SK-N-SH (cell line): ENCODE data around the gene RAB20. TPM values are rescaled to one million over a fixed set of nuclear protein-coding genes. Genes with fewer than 3 reads are reported as not detected.

Experiments used
- CTCF ChIA-PET: fragments of 300-600, 350-600 bp; formaldehyde crosslinking; extraction: SDS; loops from one replicate; lab custom pipeline; 2021; lab: Yijun Ruan, JAX
- POLR2A ChIA-PET: fragments of 350-600 bp; sonication (Branson Sonifier 250); formaldehyde crosslinking; extraction: SDS; loops from one replicate; lab custom pipeline; 2020; ENCODE audit warnings: antibody characterized with exemption, inconsistent platforms; lab: Yijun Ruan, JAX
- DNase-seq: peaks from one replicate; pipeline ENCODE4 v3.0.0; 2012
- H2AFZ ChIP-seq: fragments of 200-600 bp; sonication (generic); 2 replicates; pipeline ENCODE4 v1.8.1; 2016; ENCODE audit warnings: antibody characterized with exemption, mild to moderate bottlenecking, low read depth
- H3F3A ChIP-seq: fragments of 200-600 bp; sonication (generic); replicated peaks from 2 replicates; pipeline ENCODE3; 2016; ENCODE audit warnings: antibody characterized with exemption, mild to moderate bottlenecking; ENCODE audit not compliant: insufficient read depth
- H3K27ac ChIP-seq, 2 experiments: fragments of 200-500 bp in 1 of 2; fragments of 200-600 bp in 1 of 2; sonication (Bioruptor generic) in 1 of 2; sonication (generic), shearing (Covaris generic) in 1 of 2; 2 replicates each; pipeline versions ENCODE4 v1.5.1 to v1.6.1; 2014 to 2016; ENCODE audit warnings: low read depth in 2 of 2, inconsistent platforms in 1 of 2, low read length in 1 of 2, mild to moderate bottlenecking in 1 of 2, mixed read lengths in 1 of 2
- H3K27me3 ChIP-seq: fragments of 200-600 bp; sonication (generic), shearing (Covaris generic); 2 replicates; pipeline ENCODE4 v1.6.1; 2016; ENCODE audit warnings: mixed run types; ENCODE audit not compliant: insufficient read depth
- H3K36me3 ChIP-seq, 2 experiments: fragments of 200-500 bp in 1 of 2; fragments of 200-600 bp in 1 of 2; sonication (Bioruptor generic) in 1 of 2; sonication (generic) in 1 of 2; replicated peaks in 1 of 2; 2 replicates each; pipeline versions ENCODE3 to v1.5.1; 2014 to 2016; ENCODE audit warnings: low read length in 1 of 2, mild to moderate bottlenecking in 1 of 2; ENCODE audit not compliant: insufficient read depth in 2 of 2, control insufficient read depth in 1 of 2
- H3K4me1 ChIP-seq, 2 experiments: fragments of 200-500 bp in 1 of 2; fragments of 200-600 bp in 1 of 2; sonication (Bioruptor generic) in 1 of 2; sonication (generic), shearing (Covaris generic) in 1 of 2; 2 replicates each; pipeline versions ENCODE4 v1.5.1 to v1.6.1; 2014 to 2016; ENCODE audit warnings: low read depth in 1 of 2, low read length in 1 of 2, mixed run types in 1 of 2; ENCODE audit not compliant: insufficient read depth in 2 of 2, control insufficient read depth in 1 of 2
- H3K4me2 ChIP-seq: fragments of 200-600 bp; sonication (generic), shearing (Covaris generic); 2 replicates; pipeline ENCODE4 v1.6.1; 2017; ENCODE audit warnings: mixed run types
- H3K4me3 ChIP-seq, 2 experiments: fragments of 200-500 bp in 1 of 2; fragments of 200-600 bp in 1 of 2; sonication (Bioruptor generic) in 1 of 2; sonication (generic), shearing (Covaris generic) in 1 of 2; 2 replicates each; pipeline versions ENCODE4 v1.5.1 to v1.8.1; 2014 to 2016; ENCODE audit warnings: low read depth in 2 of 2, inconsistent platforms in 1 of 2, low read length in 1 of 2, mild to moderate bottlenecking in 1 of 2, mixed read lengths in 1 of 2, moderate library complexity in 1 of 2
- H3K79me2 ChIP-seq: fragments of 200-600 bp; sonication (generic); 2 replicates; pipeline ENCODE4 v1.8.1; 2017; ENCODE audit warnings: mild to moderate bottlenecking; ENCODE audit not compliant: insufficient read depth
- H3K9ac ChIP-seq: fragments of 200-600 bp; sonication (generic); 2 replicates; pipeline ENCODE4 v1.6.1; 2017; ENCODE audit warnings: mixed run types
- H3K9me2 ChIP-seq: fragments of 200-600 bp; sonication (generic); 2 replicates; pipeline ENCODE4 v1.6.1; 2017; ENCODE audit warnings: mixed run types
- H3K9me3 ChIP-seq: fragments of 200-600 bp; sonication (generic); 2 replicates; pipeline ENCODE4 v1.6.1; 2017; ENCODE audit warnings: mixed run types, mild to moderate bottlenecking, moderate library complexity
- H4K20me1 ChIP-seq: fragments of 200-600 bp; sonication (generic); 2 replicates; pipeline ENCODE4 v1.6.1; 2017; ENCODE audit warnings: mild to moderate bottlenecking, mixed run types; ENCODE audit not compliant: insufficient read depth
- CHD2 ChIP-seq: fragments of 150-350 bp; IDR thresholded peaks from 2 replicates; pipeline ENCODE4 v1.6.1; 2018; ENCODE audit warnings: low read length; ENCODE audit not compliant: partially characterized antibody
- CTCF ChIP-seq: fragments of 200-600 bp; sonication (generic); IDR thresholded peaks from 2 replicates; pipeline ENCODE4 v1.6.1; 2017; ENCODE audit warnings: antibody characterized with exemption, mild to moderate bottlenecking, moderate library complexity
- EP300 ChIP-seq, 2 experiments: IDR thresholded peaks; 2 replicates each; pipeline versions ENCODE4 v1.4.0 to v1.6.1; 2012; ENCODE audit warnings: borderline replicate concordance in 1 of 2, low read depth in 1 of 2, low read length in 1 of 2
- FOSL2 ChIP-seq: IDR thresholded peaks from 2 replicates; pipeline ENCODE4 v1.4.0; 2012; ENCODE audit warnings: low read depth, mild to moderate bottlenecking, moderate library complexity, borderline replicate concordance
- FOXM1 ChIP-seq: IDR thresholded peaks from 2 replicates; pipeline ENCODE4 v1.4.0; 2012; ENCODE audit warnings: low read depth, mild to moderate bottlenecking
- IRF3 ChIP-seq: fragments of 150-350 bp; IDR thresholded peaks from 2 replicates; pipeline ENCODE4 v1.6.1; 2016; ENCODE audit warnings: mild to moderate bottlenecking, low read depth, low read length
- MAX ChIP-seq: IDR thresholded peaks from 2 replicates; pipeline ENCODE4 v1.4.0; 2012; ENCODE audit warnings: low read depth
- MXI1 ChIP-seq: IDR thresholded peaks from 2 replicates; pipeline ENCODE4 v1.6.1; 2012; ENCODE audit warnings: mild to moderate bottlenecking, low read depth, low read length, improper control_type of control experiment
- NFIC ChIP-seq: IDR thresholded peaks from 2 replicates; pipeline ENCODE4 v1.4.0; 2012; ENCODE audit warnings: borderline replicate concordance
- TCF12 ChIP-seq: IDR thresholded peaks from 2 replicates; pipeline ENCODE4 v1.4.0; 2012
- TEAD4 ChIP-seq: IDR thresholded peaks from 2 replicates; pipeline ENCODE4 v1.4.0; 2012; ENCODE audit warnings: mild to moderate bottlenecking, borderline replicate concordance; ENCODE audit not compliant: insufficient read depth
- USF1 ChIP-seq: IDR thresholded peaks from 2 replicates; pipeline ENCODE4 v1.4.0; 2012; ENCODE audit warnings: low read depth, borderline replicate concordance
- USF2 ChIP-seq: fragments of 150-350 bp; IDR thresholded peaks from 2 replicates; pipeline ENCODE4 v1.6.1; 2017; ENCODE audit warnings: antibody characterized with exemption, low read length, low read depth, borderline replicate concordance
- ZBTB33 ChIP-seq: IDR thresholded peaks from 2 replicates; pipeline ENCODE4 v1.4.0; 2012; ENCODE audit warnings: low read depth, borderline replicate concordance
- whole genome bisulfite sequencing: methylation state at CpG from one replicate; pipeline ENCODE4 v1.1.6; 2017; ENCODE audit warnings: low lambda C conversion rate; 5-methylcytosine and 5-hydroxymethylcytosine counted together
- polyA plus RNA-seq, 3 experiments: library from polyadenylated mRNA; depleted of rRNA; stranded (reverse); fragments of >200 nt; gene quantifications; 2 replicates each; pipeline ENCODE4 v1.2.3, GENCODE V29; 2012

The RAB20 gene
- polyA plus RNA-seq, 1 of the 3 experiments (the other 2 are of a cell fraction) = 5.2 TPM

GRCh38 chr13:110493613-110494012 is 67.9 kb downstream of the RAB20 start:
- Histone ChIP-seq H3K9me3 (no peaks in the 10 kb centered on the region), H4K20me1 (no peaks in the 10 kb centered on the region), H3F3A (peaks cover 12% of the 10 kb centered on the region), H3K9ac (no peak overlapping the region), H3K27ac (no peak overlapping the region), H3K4me2 (no peak overlapping the region), H3K27me3 (no peaks in the 10 kb centered on the region), H3K4me3 (no peak overlapping the region), H2AFZ (no peak overlapping the region), H3K36me3 (peaks cover 27 to 59% of the 10 kb centered on the region in 2 experiments), H3K79me2 (no peaks in the 10 kb centered on the region), H3K9me2 (no peaks in the 10 kb centered on the region), H3K4me1 (no peaks in the 10 kb centered on the region)
- ChIA-PET POLR2A (no interaction called here), CTCF (no interaction called here)
- WGBS = 80% methylated on average over 3 of the region's 9 CpGs
- TF ChIP-seq CTCF (no peak), TCF12 (no peak), EP300 (IDR thresholded peaks at IDR 0.05; ENCODE audit: borderline replicate concordance in 1 of 2, low read depth in 1 of 2, low read length in 1 of 2) (no peak), IRF3 (no peak), CHD2 (no peak), NFIC (no peak), MAX (no peak), ZBTB33 (no peak), USF2 (no peak), FOXM1 (no peak), TEAD4 (no peak), MXI1 (no peak), USF1 (no peak), FOSL2 (no peak)
- DNase-seq = no peak
